ENCODE data around the gene DYNLT4.

GRCh38 chr1:44819196-44819607, 12.1 kb upstream of the DYNLT4 start:
- TF ChIP-seq EZH2 (IDR thresholded peaks at IDR 0.05; ENCODE audit: borderline replicate concordance) (no peak), CTCF (IDR thresholded peaks at IDR 0.05; ENCODE audit: poor library complexity) (peak; percentile 4), EZH2phosphoT487 (IDR thresholded peaks at IDR 0.05; ENCODE audit: low read depth, severe bottlenecking, unreplicated experiment) (no peak)
